ENCODE measurements around the gene CMTM5.

- TF ChIP-seq, protein P1, sequence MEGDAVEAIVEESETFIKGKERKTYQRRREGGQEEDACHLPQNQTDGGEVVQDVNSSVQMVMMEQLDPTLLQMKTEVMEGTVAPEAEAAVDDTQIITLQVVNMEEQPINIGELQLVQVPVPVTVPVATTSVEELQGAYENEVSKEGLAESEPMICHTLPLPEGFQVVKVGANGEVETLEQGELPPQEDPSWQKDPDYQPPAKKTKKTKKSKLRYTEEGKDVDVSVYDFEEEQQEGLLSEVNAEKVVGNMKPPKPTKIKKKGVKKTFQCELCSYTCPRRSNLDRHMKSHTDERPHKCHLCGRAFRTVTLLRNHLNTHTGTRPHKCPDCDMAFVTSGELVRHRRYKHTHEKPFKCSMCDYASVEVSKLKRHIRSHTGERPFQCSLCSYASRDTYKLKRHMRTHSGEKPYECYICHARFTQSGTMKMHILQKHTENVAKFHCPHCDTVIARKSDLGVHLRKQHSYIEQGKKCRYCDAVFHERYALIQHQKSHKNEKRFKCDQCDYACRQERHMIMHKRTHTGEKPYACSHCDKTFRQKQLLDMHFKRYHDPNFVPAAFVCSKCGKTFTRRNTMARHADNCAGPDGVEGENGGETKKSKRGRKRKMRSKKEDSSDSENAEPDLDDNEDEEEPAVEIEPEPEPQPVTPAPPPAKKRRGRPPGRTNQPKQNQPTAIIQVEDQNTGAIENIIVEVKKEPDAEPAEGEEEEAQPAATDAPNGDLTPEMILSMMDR (IDR thresholded peaks at IDR 0.05) = no peak
- TF ChIP-seq POLR2A (IDR thresholded peaks at IDR 0.05) (no peak), EP300 (IDR thresholded peaks at IDR 0.05) (no peak)
These were observed 33.3 kb downstream of the CMTM5 start for GRCh38 chr14:23409966-23410635.
